Prostate gland (tissue), 2 donors: ENCODE results near the gene DHRS2.
"Not testable (repeated sequence)": the region's sequence is repeated elsewhere in the genome, so short reads cannot be mapped to it uniquely, and the experiment has no call there.

Experiments
- CTCF ChIP-seq, 4 experiments: fragments of 200-600 bp in 2 of 4; fragments of 450-650 bp in 2 of 4; sonication (generic) in 2 of 4; IDR thresholded peaks; 1 replicate in 3 of 4; 2 replicates in 1 of 4; pipeline ENCODE4 v1.5.1; 2016 to 2019; ENCODE audit warnings: antibody characterized with exemption in 4 of 4, mild to moderate bottlenecking in 2 of 4, moderate library complexity in 2 of 4
- POLR2A ChIP-seq: fragments of 450-650 bp; IDR thresholded peaks from one replicate; pipeline ENCODE4 v1.6.1; 2016; ENCODE audit warnings: antibody characterized with exemption, mild to moderate bottlenecking
- POLR2AphosphoS5 ChIP-seq: sonication (generic); formaldehyde crosslinking; IDR thresholded peaks from one replicate; pipeline ENCODE4 v1.6.1; 2017; ENCODE audit warnings: antibody characterized with exemption

- TF ChIP-seq CTCF (IDR thresholded peaks at IDR 0.05); POLR2AphosphoS5; POLR2A: not testable (repeated sequence)
Measured at GRCh38 chr14:23634698-23635412, 1.3 kb upstream of the DHRS2 start.
